Naive thymus-derived CD4-positive, alpha-beta T cell (primary cell): Measurements from ENCODE around the gene MEPCE. TPM values are rescaled to one million over a fixed set of nuclear protein-coding genes. Genes with fewer than 3 reads are reported as not detected.

Experiments
- ATAC-seq: fragments of 150-1000 bp; cut with Tn5 transposase; 2 replicates; pipeline ENCODE4 v1.10.0; 2021; ENCODE audit warnings: mild to moderate bottlenecking, moderate library complexity
- CTCF ChIA-PET: fragments of 350-600 bp; sonication (Branson Sonifier 250); formaldehyde crosslinking; loops from one replicate; lab custom pipeline; 2021; ENCODE audit warnings: antibody characterized with exemption; lab: Charles Lee
- POLR2A ChIA-PET: fragments of 350-600 bp; sonication (Branson Sonifier 250); formaldehyde crosslinking; loops from one replicate; lab custom pipeline; 2021; ENCODE audit warnings: antibody characterized with exemption, inconsistent platforms; lab: Charles Lee
- DNase-seq, 9 donors: peaks; one replicate each; pipeline versions ENCODE4 v3.0.0 to v3.0.0-alpha.2; 2020 to 2022; ENCODE audit warnings: mixed read lengths in 1 of 9
- H3K27ac ChIP-seq: one replicate; pipeline ENCODE4 v1.7.0; 2013; ENCODE audit warnings: mild to moderate bottlenecking, low read depth, low read length, moderate library complexity
- H3K27me3 ChIP-seq, 2 donors: one replicate each; pipeline ENCODE4 v1.7.0; 2013; ENCODE audit warnings: low read length in 2 of 2, mild to moderate bottlenecking in 2 of 2, moderate library complexity in 2 of 2; ENCODE audit not compliant: control insufficient read depth in 2 of 2, insufficient read depth in 2 of 2
- H3K36me3 ChIP-seq, 3 experiments: 1 replicate in 2 of 3; 2 replicates in 1 of 3; pipeline ENCODE4 v1.7.0; 2013; ENCODE audit warnings: low read length in 3 of 3, mild to moderate bottlenecking in 3 of 3, moderate library complexity in 1 of 3; ENCODE audit not compliant: insufficient read depth in 3 of 3, control insufficient read depth in 2 of 3
- H3K4me1 ChIP-seq, 2 donors: one replicate each; pipeline ENCODE4 v1.7.0; 2013; ENCODE audit warnings: low read length in 2 of 2, mild to moderate bottlenecking in 2 of 2, moderate library complexity in 1 of 2; ENCODE audit not compliant: control insufficient read depth in 2 of 2, insufficient read depth in 2 of 2
- H3K4me3 ChIP-seq: 2 replicates; pipeline ENCODE4 v1.7.0; 2013; ENCODE audit warnings: mild to moderate bottlenecking, low read length
- H3K9me3 ChIP-seq, 3 experiments: 1 replicate in 2 of 3; 2 replicates in 1 of 3; pipeline ENCODE4 v1.7.0; 2013; ENCODE audit warnings: low read length in 3 of 3; ENCODE audit not compliant: control insufficient read depth in 2 of 3
- H3K27ac Mint-ChIP-seq, 9 donors: one replicate each; pipeline ENCODE4 v1.8.0; 2020 to 2022; ENCODE audit warnings: mixed read lengths in 9 of 9, mild to moderate bottlenecking in 8 of 9, moderate library complexity in 5 of 9, inconsistent platforms in 2 of 9
- H3K27me3 Mint-ChIP-seq, 5 donors: one replicate each; pipeline ENCODE4 v1.8.0; 2021 to 2022; ENCODE audit warnings: mixed read lengths in 5 of 5, mild to moderate bottlenecking in 1 of 5
- H3K36me3 Mint-ChIP-seq, 5 donors: one replicate each; pipeline ENCODE4 v1.8.0; 2020 to 2022; ENCODE audit warnings: mixed read lengths in 5 of 5, mild to moderate bottlenecking in 3 of 5, inconsistent platforms in 1 of 5
- H3K4me1 Mint-ChIP-seq, 7 donors: one replicate each; pipeline ENCODE4 v1.8.0; 2020 to 2022; ENCODE audit warnings: mixed read lengths in 7 of 7, mild to moderate bottlenecking in 3 of 7, inconsistent platforms in 1 of 7
- H3K4me3 Mint-ChIP-seq, 10 donors: one replicate each; pipeline ENCODE4 v1.8.0; 2020 to 2022; ENCODE audit warnings: mild to moderate bottlenecking in 10 of 10, mixed read lengths in 10 of 10, moderate library complexity in 6 of 10, inconsistent platforms in 2 of 10
- H3K9me3 Mint-ChIP-seq, 11 donors: one replicate each; pipeline ENCODE4 v1.8.0; 2020 to 2022; ENCODE audit warnings: mixed read lengths in 11 of 11, mild to moderate bottlenecking in 4 of 11, inconsistent platforms in 1 of 11, moderate library complexity in 1 of 11
- intact Hi-C, 2 donors: fragments of 100-400 bp; cut with micrococcal nuclease; formaldehyde crosslinking; loops; one replicate each; pipeline ENCODE4 v1.15.1; 2023
- polyA plus RNA-seq, 2 donors: library from polyadenylated mRNA; unstranded; fragments of 300-500 nt; fragmentation: Illumina TruSeq; gene quantifications; one replicate each; pipeline ENCODE4 v1.2.3, GENCODE V29; 2021
- total RNA-seq, 6 experiments: library from RNA in 5 of 6; stranded (reverse) in 5 of 6; gene quantifications; 1 replicate in 5 of 6; 2 replicates in 1 of 6; pipeline ENCODE4 v1.2.3 and lab custom pipeline; 2021 to 2026

MEPCE gene
- total and polyA plus RNA-seq, 7 experiments from 2014 or later, result 12.2 to 68.2 (median 60.6) TPM

- H3K4me1 Mint-ChIP-seq, result peaks cover 8 to 15% (median 12%) of the 10 kb centered on the region in 7 donors
These were observed 27.4 kb upstream of the MEPCE start for GRCh38 chr7:100402241-100402640.

GRCh38 chr7:100406767-100407166 is 22.9 kb upstream of the MEPCE start:
- peaks cover 0 to 15% (median 2%) of the 10 kb centered on the region in 5 donors for H3K36me3 Mint-ChIP-seq

More at GRCh38 chr7:100402241-100402640, 27.4 kb upstream of the MEPCE start:
- H3K36me3 ChIP-seq, result no peaks in the 10 kb centered on the region
- no peak overlapping the region for H3K4me3 Mint-ChIP-seq
- no peak overlapping the region for H3K4me3 ChIP-seq
- peaks cover 0 to 21% (median 5%) of the 10 kb centered on the region in 5 donors for H3K36me3 Mint-ChIP-seq
- no peak overlapping the region for H3K27ac Mint-ChIP-seq
- no peak for DNase-seq
- H3K9me3 Mint-ChIP-seq, result no peaks in the 10 kb centered on the region
- ChIA-PET POLR2A (interaction anchor here (1.6 kb wide), 1 partner anchor 26 kb away, joined by 4 read pairs; the partner anchor contains the start of gene ZCWPW1), CTCF (no interaction called here)
- H3K4me1 ChIP-seq, result peaks cover 1 to 6% of the 10 kb centered on the region in 2 donors
- H3K27ac ChIP-seq, result no peak overlapping the region
- intact Hi-C loops, result no loop called here
- no peaks in the 10 kb centered on the region for H3K9me3 ChIP-seq
- peaks cover 0 to 56% (median 0%) of the 10 kb centered on the region in 5 donors for H3K27me3 Mint-ChIP-seq
- no peaks in the 10 kb centered on the region for H3K27me3 ChIP-seq
- ATAC-seq, result no peak

GRCh38 chr7:100407285-100408180 is 22.1 kb upstream of the MEPCE start:
- Histone ChIP-seq H3K4me3 (no peak overlapping the region), H3K9me3 (no peaks in the 10 kb centered on the region), H3K27me3 (no peaks in the 10 kb centered on the region), H3K27ac (no peak overlapping the region), H3K4me1 (no peaks in the 10 kb centered on the region), H3K36me3 (no peaks in the 10 kb centered on the region)
- intact Hi-C loops, result loop anchor here (1.0 to 5.0 kb wide), 8 partner anchors 39 to 429 kb away; no protein-coding TSS in a partner anchor
- Mint-ChIP-seq H3K27ac (peak overlapping the region in 1 of 9 donors; percentile 65), H3K9me3 (no peaks in the 10 kb centered on the region), H3K4me1 (peaks cover 0 to 5% (median 2%) of the 10 kb centered on the region in 7 donors), H3K27me3 (peaks cover 0 to 32% (median 0%) of the 10 kb centered on the region in 5 donors), H3K4me3 (no peak overlapping the region), H3K36me3 (peaks cover 0 to 12% (median 0%) of the 10 kb centered on the region in 5 donors)
- DNase-seq (peak in 7 of 9 donors; percentile 35 to 69 (median 53)), ATAC-seq (peak; percentile 97)
- ChIA-PET CTCF (interaction anchor here (0.7 to 2.2 kb wide), 9 partner anchors 10 to 428 kb away, joined by 3 to 13 read pairs (median 4); partner anchors contain the start of gene MEPCE), POLR2A (interaction anchor here (0.5 to 1.7 kb wide), 5 partner anchors 14 to 187 kb away, joined by 3 to 7 read pairs (median 4); partner anchors contain the start of genes PVRIG and ZCWPW1)

More at GRCh38 chr7:100406767-100407166, 22.9 kb upstream of the MEPCE start:
- Histone ChIP-seq H3K36me3 (no peaks in the 10 kb centered on the region), H3K9me3 (no peaks in the 10 kb centered on the region), H3K4me3 (no peak overlapping the region), H3K4me1 (no peaks in the 10 kb centered on the region), H3K27me3 (no peaks in the 10 kb centered on the region), H3K27ac (no peak overlapping the region)
- intact Hi-C loops, result loop anchor here (1.0 to 5.0 kb wide), 8 partner anchors 38 to 428 kb away; no protein-coding TSS in a partner anchor
- ChIA-PET CTCF (interaction anchor here (0.8 to 2.2 kb wide), 7 partner anchors 9 to 427 kb away, joined by 3 to 13 read pairs (median 4); no protein-coding TSS in a partner anchor), POLR2A (interaction anchor here (1.5 to 1.7 kb wide), 3 partner anchors 22 to 186 kb away, joined by 4 to 7 read pairs (median 4); partner anchors contain the start of genes PVRIG and ZCWPW1)
- Mint-ChIP-seq H3K4me1 (peaks cover 0 to 5% (median 2%) of the 10 kb centered on the region in 7 donors), H3K4me3 (no peak overlapping the region), H3K27ac (no peak overlapping the region), H3K27me3 (peaks cover 0 to 34% (median 0%) of the 10 kb centered on the region in 5 donors), H3K9me3 (no peaks in the 10 kb centered on the region)
- no peak for DNase-seq
- ATAC-seq, result no peak

GRCh38 chr7:100411101-100411500 is 18.5 kb upstream of the MEPCE start:
- CTCF ChIA-PET, result interaction anchor here (1.1 kb wide), 1 partner anchor 278 kb away, joined by 3 read pairs; no protein-coding TSS in a partner anchor
- H3K27me3 Mint-ChIP-seq, result peaks cover 0 to 25% (median 0%) of the 10 kb centered on the region in 5 donors
- intact Hi-C loops, result no loop called here

GRCh38 chr7:100413346-100413745 is 16.3 kb upstream of the MEPCE start:
- no peaks in the 10 kb centered on the region for H3K4me1 ChIP-seq
- no peaks in the 10 kb centered on the region for H3K36me3 ChIP-seq
- Mint-ChIP-seq H3K27me3 (peaks cover 0 to 21% (median 0%) of the 10 kb centered on the region in 5 donors), H3K36me3 (peaks cover 0 to 15% (median 10%) of the 10 kb centered on the region in 5 donors), H3K4me3 (no peak overlapping the region), H3K9me3 (no peaks in the 10 kb centered on the region), H3K27ac (peak overlapping the region in 2 of 9 donors; percentile 8 to 45), H3K4me1 (peaks cover 0 to 8% (median 0%) of the 10 kb centered on the region in 7 donors)
- no peak overlapping the region for H3K4me3 ChIP-seq
- intact Hi-C loops, result no loop called here
- H3K27ac ChIP-seq, result no peak overlapping the region
- ATAC-seq, result no peak
- no peak for DNase-seq
- POLR2A ChIA-PET, result no interaction called here
- CTCF ChIA-PET, result interaction anchor here (0.6 kb wide), 1 partner anchor 282 kb away, joined by 3 read pairs; no protein-coding TSS in a partner anchor
- no peaks in the 10 kb centered on the region for H3K9me3 ChIP-seq
- H3K27me3 ChIP-seq, result no peaks in the 10 kb centered on the region

More at GRCh38 chr7:100411101-100411500, 18.5 kb upstream of the MEPCE start:
- Mint-ChIP-seq H3K27ac (no peak overlapping the region), H3K4me3 (no peak overlapping the region), H3K4me1 (peaks cover 0 to 11% (median 4%) of the 10 kb centered on the region in 7 donors), H3K36me3 (peaks cover 0 to 13% (median 9%) of the 10 kb centered on the region in 5 donors), H3K9me3 (no peaks in the 10 kb centered on the region)
- Histone ChIP-seq H3K4me1 (no peaks in the 10 kb centered on the region), H3K4me3 (no peak overlapping the region), H3K36me3 (no peaks in the 10 kb centered on the region), H3K9me3 (no peaks in the 10 kb centered on the region), H3K27me3 (no peaks in the 10 kb centered on the region), H3K27ac (no peak overlapping the region)
- ATAC-seq (no peak), DNase-seq (no peak)
- POLR2A ChIA-PET, result interaction anchor here (0.7 kb wide), 1 partner anchor 15 kb away, joined by 3 read pairs; no protein-coding TSS in a partner anchor

GRCh38 chr7:100413889-100414288 is 15.7 kb upstream of the MEPCE start:
- ChIA-PET CTCF (interaction anchor here (0.6 kb wide), 2 partner anchors 15 to 405 kb away, joined by 3 to 4 read pairs; no protein-coding TSS in a partner anchor), POLR2A (no interaction called here)
- Mint-ChIP-seq H3K4me3 (no peak overlapping the region), H3K27ac (no peak overlapping the region), H3K36me3 (peaks cover 0 to 15% (median 10%) of the 10 kb centered on the region in 5 donors), H3K27me3 (peaks cover 0 to 21% (median 0%) of the 10 kb centered on the region in 5 donors), H3K4me1 (peaks cover 0 to 8% (median 0%) of the 10 kb centered on the region in 7 donors), H3K9me3 (no peaks in the 10 kb centered on the region)
- Histone ChIP-seq H3K4me3 (no peak overlapping the region), H3K4me1 (no peaks in the 10 kb centered on the region), H3K9me3 (no peaks in the 10 kb centered on the region), H3K27me3 (no peaks in the 10 kb centered on the region), H3K36me3 (no peaks in the 10 kb centered on the region), H3K27ac (no peak overlapping the region)
- ATAC-seq, result no peak
- DNase-seq, result no peak
- intact Hi-C loops, result no loop called here
